GM23248 (cell line): ENCODE measurements around the gene HSPD1.

Source experiments
- EZH2 ChIP-seq: fragments of 200-600 bp; sonication (generic); IDR thresholded peaks from 2 replicates; pipeline ENCODE4 v1.6.1; 2018; ENCODE audit warnings: antibody characterized with exemption, mild to moderate bottlenecking; ENCODE audit not compliant: insufficient read depth, poor library complexity, severe bottlenecking
- EZH2phosphoT487 ChIP-seq: fragments of 200-600 bp; sonication (generic); IDR thresholded peaks from 2 replicates; pipeline ENCODE4 v1.6.1; 2018; ENCODE audit warnings: antibody characterized with exemption, moderate library complexity, mild to moderate bottlenecking, low read depth; ENCODE audit not compliant: insufficient read depth

DNA sequence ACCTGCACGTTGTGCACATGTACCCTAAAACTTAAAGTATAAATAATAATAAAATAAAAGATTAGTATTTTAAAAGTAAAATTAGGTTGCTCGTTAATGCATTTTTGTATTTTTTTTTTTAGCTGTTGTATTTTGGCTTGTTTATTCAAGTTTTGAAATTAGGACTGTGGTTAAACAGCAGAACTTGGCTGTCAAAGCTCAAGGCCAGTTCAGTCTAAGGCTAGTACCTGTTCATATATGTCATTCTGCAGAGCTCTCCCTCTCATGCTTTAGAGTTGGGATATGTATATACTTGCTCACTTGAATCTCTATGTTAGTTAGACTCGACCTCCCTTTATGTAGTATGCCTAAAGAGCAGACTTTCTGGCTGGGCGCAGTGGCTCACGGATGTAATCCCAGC, 48.9 kb upstream of the HSPD1 start:
- TF ChIP-seq EZH2 = no peak
- no peak for TF ChIP-seq EZH2phosphoT487
